Measurements from ENCODE around the gene MT1H.

MT1H gene

DNA sequence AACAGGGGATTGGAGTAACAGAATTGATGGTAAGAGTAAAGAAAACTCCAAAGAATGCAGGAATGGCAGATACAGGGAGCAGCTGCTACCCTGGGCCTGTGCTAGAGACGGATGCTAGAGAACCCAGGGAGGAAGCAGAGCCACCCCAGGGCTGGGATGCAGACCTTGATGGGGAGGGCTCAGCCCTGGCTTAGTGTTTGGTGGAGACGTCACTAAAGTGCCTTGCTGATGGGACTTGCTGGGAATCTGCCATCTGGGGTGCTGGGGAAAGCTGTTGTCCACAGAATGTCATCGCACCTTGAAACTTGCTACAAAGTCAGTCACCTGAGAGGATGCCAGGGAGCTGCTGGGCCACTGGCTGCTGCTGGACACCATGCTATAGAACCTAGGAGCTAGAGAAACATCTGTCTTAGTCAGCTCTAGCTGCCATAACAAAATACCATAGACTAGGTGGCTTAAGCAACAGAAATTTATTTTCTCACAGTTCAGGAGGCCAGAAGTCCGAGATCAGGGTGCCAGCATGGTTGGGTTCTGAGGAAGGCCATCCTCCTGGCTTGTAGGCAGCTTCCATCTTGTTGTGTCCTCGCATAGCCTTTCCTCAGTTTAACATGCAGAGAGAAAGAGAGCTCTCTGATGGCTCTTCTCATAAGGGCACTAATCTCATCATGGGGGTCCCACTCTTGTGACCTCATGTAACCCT is 28.0 kb downstream of the MT1H start:
- Histone ChIP-seq H2BK12ac (ENCODE audit: low read length in 2 of 2) (no peak overlapping the region), H3K27me3 (ENCODE audit: control insufficient read depth in 1 of 2, insufficient read depth in 1 of 2, low read length in 2 of 2) (no peaks in the 10 kb centered on the region), H3K4ac (ENCODE audit: low read depth in 1 of 2, low read length in 2 of 2) (no peak overlapping the region), H3K9ac (ENCODE audit: low read length) (no peak overlapping the region), H4K91ac (ENCODE audit: low read length) (no peak overlapping the region), H2BK120ac (ENCODE audit: low read depth, low read length) (no peak overlapping the region), H2BK5ac (ENCODE audit: low read depth, low read length, poor library complexity, severe bottlenecking) (no peak overlapping the region), H3K79me1 (replicated peaks; ENCODE audit: low read length, poor library complexity, severe bottlenecking) (no peaks in the 10 kb centered on the region), H3K18ac (ENCODE audit: low read depth in 1 of 2, low read length in 2 of 2) (no peak overlapping the region), H3K9me3 (ENCODE audit: control insufficient read depth, low read length) (no peaks in the 10 kb centered on the region), H2AK5ac (ENCODE audit: low read length, severe bottlenecking) (no peak overlapping the region), H3K36me3 (ENCODE audit: control insufficient read depth in 1 of 2, insufficient read depth in 2 of 2, low read depth in 1 of 2, low read length in 2 of 2) (no peaks in the 10 kb centered on the region), H3K4me1 (ENCODE audit: control insufficient read depth, insufficient read depth, low read depth, low read length) (no peaks in the 10 kb centered on the region), H2AFZ (ENCODE audit: low read depth, low read length) (no peak overlapping the region), H3K23ac (ENCODE audit: low read length in 2 of 2) (no peak overlapping the region), H3K27ac (ENCODE audit: low read length, poor library complexity, severe bottlenecking) (no peak overlapping the region), H2BK15ac (ENCODE audit: low read depth, poor library complexity, severe bottlenecking) (no peak overlapping the region), H3K4me3 (ENCODE audit: insufficient read depth in 1 of 2, low read depth in 1 of 2, low read length in 2 of 2) (no peak overlapping the region), H3K4me2 (ENCODE audit: low read length, poor library complexity, severe bottlenecking) (no peak overlapping the region), H3K14ac (ENCODE audit: low read length in 2 of 2) (no peak overlapping the region), H4K8ac (ENCODE audit: low read length) (no peak overlapping the region)
- WGBS: 85% methylated on average over 5 of the region's 5 CpGs
- no peak for DNase-seq

DNA sequence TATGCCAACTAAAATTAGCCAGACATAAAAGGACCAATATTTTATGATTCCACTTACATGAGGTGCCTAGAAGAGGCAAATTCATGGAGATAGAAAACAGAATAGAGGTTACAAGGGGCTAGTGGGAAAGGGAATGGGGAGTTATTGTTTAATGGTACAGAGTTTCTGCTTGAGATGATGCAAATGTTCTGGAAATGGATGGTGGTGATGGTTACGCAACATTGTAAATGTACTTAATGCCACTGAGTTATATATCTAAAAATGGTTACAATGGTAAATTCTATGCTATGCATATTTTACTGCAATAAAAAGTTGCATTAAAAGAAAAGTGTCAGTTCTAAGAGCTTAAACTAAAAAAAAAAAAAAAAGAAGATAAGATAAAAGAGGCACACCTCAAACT is 30.6 kb downstream of the MT1H start:
- Histone ChIP-seq H2BK12ac (ENCODE audit: low read length in 2 of 2) (no peak overlapping the region), H2BK15ac (ENCODE audit: low read depth, poor library complexity, severe bottlenecking) (no peak overlapping the region), H3K36me3 (ENCODE audit: control insufficient read depth in 1 of 2, insufficient read depth in 2 of 2, low read depth in 1 of 2, low read length in 2 of 2) (no peaks in the 10 kb centered on the region), H4K8ac (ENCODE audit: low read length) (no peak overlapping the region), H3K23ac (ENCODE audit: low read length in 2 of 2) (no peak overlapping the region), H3K4me2 (ENCODE audit: low read length, poor library complexity, severe bottlenecking) (no peak overlapping the region), H2BK120ac (ENCODE audit: low read depth, low read length) (no peak overlapping the region), H3K9me3 (ENCODE audit: control insufficient read depth, low read length) (no peaks in the 10 kb centered on the region), H3K4me1 (ENCODE audit: control insufficient read depth, insufficient read depth, low read depth, low read length) (no peaks in the 10 kb centered on the region), H3K4ac (ENCODE audit: low read depth in 1 of 2, low read length in 2 of 2) (no peak overlapping the region), H3K18ac (ENCODE audit: low read depth in 1 of 2, low read length in 2 of 2) (no peak overlapping the region), H3K9ac (ENCODE audit: low read length) (no peak overlapping the region), H2AFZ (ENCODE audit: low read depth, low read length) (no peak overlapping the region), H3K79me1 (replicated peaks; ENCODE audit: low read length, poor library complexity, severe bottlenecking) (no peaks in the 10 kb centered on the region), H3K4me3 (ENCODE audit: insufficient read depth in 1 of 2, low read depth in 1 of 2, low read length in 2 of 2) (no peak overlapping the region), H2AK5ac (ENCODE audit: low read length, severe bottlenecking) (no peak overlapping the region), H3K27me3 (ENCODE audit: control insufficient read depth in 1 of 2, insufficient read depth in 1 of 2, low read length in 2 of 2) (no peaks in the 10 kb centered on the region), H3K14ac (ENCODE audit: low read length in 2 of 2) (no peak overlapping the region), H4K91ac (ENCODE audit: low read length) (no peak overlapping the region), H2BK5ac (ENCODE audit: low read depth, low read length, poor library complexity, severe bottlenecking) (no peak overlapping the region), H3K27ac (ENCODE audit: low read length, poor library complexity, severe bottlenecking) (no peak overlapping the region)
- no peak for DNase-seq
- no CpG with 5 or more reads among the region's 1 CpG for WGBS

DNA sequence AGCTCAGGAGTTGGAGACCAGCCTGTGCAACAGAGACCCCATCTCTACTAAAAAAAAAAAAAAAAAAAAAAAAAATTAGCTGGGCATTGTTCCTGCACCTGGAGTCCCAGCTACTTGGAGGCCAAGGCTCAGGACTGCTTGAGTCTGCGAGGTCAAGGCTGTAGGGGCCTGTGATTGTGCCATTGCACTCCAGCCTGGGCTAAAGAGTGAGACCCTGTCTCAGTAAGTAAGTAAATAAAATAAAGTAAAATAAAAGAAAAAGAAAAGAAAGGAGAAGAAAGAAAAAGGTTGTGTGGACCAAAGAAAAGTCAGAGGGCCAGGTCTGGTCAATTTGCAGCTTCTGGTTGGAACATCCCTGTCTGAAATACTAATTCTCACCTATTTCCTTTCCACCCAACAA is 31.0 kb downstream of the MT1H start:
- Histone ChIP-seq H2BK5ac (ENCODE audit: low read depth, low read length, poor library complexity, severe bottlenecking) (no peak overlapping the region), H3K23ac (ENCODE audit: low read length in 2 of 2) (no peak overlapping the region), H3K9me3 (ENCODE audit: control insufficient read depth, low read length) (no peaks in the 10 kb centered on the region), H4K91ac (ENCODE audit: low read length) (no peak overlapping the region), H4K8ac (ENCODE audit: low read length) (no peak overlapping the region), H3K27ac (ENCODE audit: low read length, poor library complexity, severe bottlenecking) (no peak overlapping the region), H3K36me3 (ENCODE audit: control insufficient read depth in 1 of 2, insufficient read depth in 2 of 2, low read depth in 1 of 2, low read length in 2 of 2) (no peaks in the 10 kb centered on the region), H3K79me1 (replicated peaks; ENCODE audit: low read length, poor library complexity, severe bottlenecking) (no peaks in the 10 kb centered on the region), H2AK5ac (ENCODE audit: low read length, severe bottlenecking) (no peak overlapping the region), H3K4ac (ENCODE audit: low read depth in 1 of 2, low read length in 2 of 2) (no peak overlapping the region), H3K9ac (ENCODE audit: low read length) (no peak overlapping the region), H2BK120ac (ENCODE audit: low read depth, low read length) (no peak overlapping the region), H2BK15ac (ENCODE audit: low read depth, poor library complexity, severe bottlenecking) (no peak overlapping the region), H3K14ac (ENCODE audit: low read length in 2 of 2) (no peak overlapping the region), H3K18ac (ENCODE audit: low read depth in 1 of 2, low read length in 2 of 2) (no peak overlapping the region), H2BK12ac (ENCODE audit: low read length in 2 of 2) (no peak overlapping the region), H2AFZ (ENCODE audit: low read depth, low read length) (no peak overlapping the region), H3K4me3 (ENCODE audit: insufficient read depth in 1 of 2, low read depth in 1 of 2, low read length in 2 of 2) (no peak overlapping the region), H3K4me2 (ENCODE audit: low read length, poor library complexity, severe bottlenecking) (no peak overlapping the region), H3K27me3 (ENCODE audit: control insufficient read depth in 1 of 2, insufficient read depth in 1 of 2, low read length in 2 of 2) (no peaks in the 10 kb centered on the region), H3K4me1 (ENCODE audit: control insufficient read depth, insufficient read depth, low read depth, low read length) (no peaks in the 10 kb centered on the region)
- WGBS: 86% methylated on average over 1 of the region's 1 CpG
- no peak for DNase-seq

DNA sequence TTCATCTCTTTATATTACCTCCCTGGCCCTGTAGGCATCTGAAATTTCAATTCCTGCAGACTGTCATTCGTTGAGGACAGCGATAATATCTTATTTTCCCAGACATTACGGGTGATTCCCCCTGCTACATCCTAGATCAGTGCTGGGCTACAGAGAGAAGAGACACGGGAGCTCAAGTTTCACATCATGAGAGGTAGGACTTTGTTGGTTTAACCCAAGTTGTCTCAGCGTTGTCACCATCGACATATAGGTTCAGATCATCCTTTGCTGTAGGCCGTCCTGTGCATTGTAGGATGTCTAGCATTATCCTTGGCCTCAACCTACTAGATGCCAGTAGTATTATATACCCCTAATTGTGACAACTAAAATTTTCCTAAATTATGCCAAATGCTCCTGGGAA is 31.9 kb downstream of the MT1H start:
- peak overlapping the region; percentile 8 for H4K8ac ChIP-seq (ENCODE audit: low read length)
- no peaks in the 10 kb centered on the region for H3K27me3 ChIP-seq (ENCODE audit: control insufficient read depth in 1 of 2, insufficient read depth in 1 of 2, low read length in 2 of 2)
- H4K91ac ChIP-seq (ENCODE audit: low read length): no peak overlapping the region
- no peak overlapping the region for H3K27ac ChIP-seq (ENCODE audit: low read length, poor library complexity, severe bottlenecking)
- H3K4me2 ChIP-seq (ENCODE audit: low read length, poor library complexity, severe bottlenecking): no peak overlapping the region
- H3K9me3 ChIP-seq (ENCODE audit: control insufficient read depth, low read length): no peaks in the 10 kb centered on the region
- H3K79me1 ChIP-seq (replicated peaks; ENCODE audit: low read length, poor library complexity, severe bottlenecking): no peaks in the 10 kb centered on the region
- DNase-seq: no peak
- H3K4me1 ChIP-seq (ENCODE audit: control insufficient read depth, insufficient read depth, low read depth, low read length): no peaks in the 10 kb centered on the region
- no peak overlapping the region for H2BK5ac ChIP-seq (ENCODE audit: low read depth, low read length, poor library complexity, severe bottlenecking)
- WGBS: 84% methylated on average over 7 of the region's 7 CpGs
- peak overlapping the region in 1 of 2 experiments; percentile 43 for H3K18ac ChIP-seq (ENCODE audit: low read depth in 1 of 2, low read length in 2 of 2)
- H3K23ac ChIP-seq (ENCODE audit: low read length in 2 of 2): no peak overlapping the region
- peak overlapping the region; percentile 20 to 31 for H2BK12ac ChIP-seq (ENCODE audit: low read length in 2 of 2)
- no peak overlapping the region for H2BK120ac ChIP-seq (ENCODE audit: low read depth, low read length)
- H2AFZ ChIP-seq (ENCODE audit: low read depth, low read length): peak overlapping the region; percentile 81
- H3K4me3 ChIP-seq (ENCODE audit: insufficient read depth in 1 of 2, low read depth in 1 of 2, low read length in 2 of 2): no peak overlapping the region
- H2BK15ac ChIP-seq (ENCODE audit: low read depth, poor library complexity, severe bottlenecking): peak overlapping the region; percentile 77
- H2AK5ac ChIP-seq (ENCODE audit: low read length, severe bottlenecking): no peak overlapping the region
- no peak overlapping the region for H3K14ac ChIP-seq (ENCODE audit: low read length in 2 of 2)
- no peaks in the 10 kb centered on the region for H3K36me3 ChIP-seq (ENCODE audit: control insufficient read depth in 1 of 2, insufficient read depth in 2 of 2, low read depth in 1 of 2, low read length in 2 of 2)
- H3K4ac ChIP-seq (ENCODE audit: low read depth in 1 of 2, low read length in 2 of 2): no peak overlapping the region
- peak overlapping the region; percentile 41 for H3K9ac ChIP-seq (ENCODE audit: low read length)

All from mesenchymal stem cell (in vitro differentiated cells and primary cell).